ENCODE results near the gene HNRNPH1.
"Not testable (repeated sequence)": the region's sequence is repeated elsewhere in the genome, so short reads cannot be mapped to it uniquely, and the experiment has no call there.

HNRNPH1 gene, protein sequence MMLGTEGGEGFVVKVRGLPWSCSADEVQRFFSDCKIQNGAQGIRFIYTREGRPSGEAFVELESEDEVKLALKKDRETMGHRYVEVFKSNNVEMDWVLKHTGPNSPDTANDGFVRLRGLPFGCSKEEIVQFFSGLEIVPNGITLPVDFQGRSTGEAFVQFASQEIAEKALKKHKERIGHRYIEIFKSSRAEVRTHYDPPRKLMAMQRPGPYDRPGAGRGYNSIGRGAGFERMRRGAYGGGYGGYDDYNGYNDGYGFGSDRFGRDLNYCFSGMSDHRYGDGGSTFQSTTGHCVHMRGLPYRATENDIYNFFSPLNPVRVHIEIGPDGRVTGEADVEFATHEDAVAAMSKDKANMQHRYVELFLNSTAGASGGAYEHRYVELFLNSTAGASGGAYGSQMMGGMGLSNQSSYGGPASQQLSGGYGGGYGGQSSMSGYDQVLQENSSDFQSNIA

DNA sequence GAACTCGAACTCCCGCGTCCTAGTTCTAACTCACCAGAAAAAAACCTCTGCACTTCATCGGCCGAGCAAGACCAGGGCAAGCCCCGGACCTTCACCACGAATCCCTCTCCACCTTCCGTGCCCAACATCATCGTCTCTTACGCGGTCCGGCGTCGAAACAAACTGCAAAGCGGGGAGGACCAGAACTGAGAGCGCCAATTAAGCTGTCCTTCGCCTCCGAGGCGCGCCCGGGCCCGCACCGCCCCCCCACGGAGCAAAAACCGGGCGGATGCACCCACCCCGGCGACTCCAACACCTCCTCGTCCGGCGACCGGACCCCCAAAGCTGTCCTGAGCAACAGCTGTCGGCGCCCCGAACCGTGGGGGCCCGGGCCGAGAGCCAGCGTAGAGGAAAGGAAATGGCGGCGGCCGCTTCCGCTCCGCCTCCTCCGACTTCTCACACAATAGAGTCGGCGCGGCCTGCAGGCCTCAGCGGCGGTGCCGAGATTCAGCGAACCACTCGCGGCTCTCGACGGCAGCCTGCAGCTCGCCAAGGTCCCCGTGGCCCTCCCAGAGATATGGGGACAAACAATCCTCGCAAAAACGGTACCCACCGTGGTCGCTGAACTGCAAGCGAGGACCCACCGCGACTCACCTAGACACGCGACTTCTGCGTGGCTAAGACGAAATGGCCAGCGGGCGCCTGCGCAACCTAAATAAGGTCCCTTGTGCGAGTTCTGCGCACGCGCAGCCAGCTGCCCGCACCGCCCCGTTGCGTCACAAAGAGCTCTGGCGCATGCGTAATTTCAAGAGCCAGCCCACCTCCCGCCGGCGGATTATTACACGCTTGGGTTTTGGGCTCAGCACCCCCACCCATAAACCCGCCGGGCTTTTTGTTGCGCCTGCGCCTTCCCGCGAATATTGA lies at the start of gene HNRNPH1:
HNRNPH1 (minus strand) TSS at position 669 of the 903 bp plus-strand sequence; CDS start at position 131, 538 bp downstream.
- DNase-seq = peak; percentile 99

DNA sequence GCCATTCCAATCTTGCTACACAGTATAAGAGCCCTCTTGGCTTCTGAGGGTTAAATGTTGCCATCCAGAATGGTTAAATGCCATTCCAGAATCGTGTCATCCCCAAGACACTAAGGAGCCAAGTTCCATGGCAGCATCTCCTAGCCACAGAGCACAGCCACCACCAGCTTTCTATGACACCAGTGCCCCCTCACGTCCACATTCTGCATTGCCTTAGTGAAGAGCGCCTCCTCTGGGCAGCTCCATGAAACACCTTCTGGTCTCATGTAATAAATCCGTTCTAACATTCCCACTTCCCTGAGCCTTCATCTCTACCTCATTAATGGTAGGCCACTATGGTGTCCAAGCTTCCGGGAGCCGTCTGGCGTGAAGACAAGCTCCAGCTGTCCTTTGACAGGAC lies 44.9 kb upstream of the HNRNPH1 start:
- peak; percentile 41 for DNase-seq

DNA sequence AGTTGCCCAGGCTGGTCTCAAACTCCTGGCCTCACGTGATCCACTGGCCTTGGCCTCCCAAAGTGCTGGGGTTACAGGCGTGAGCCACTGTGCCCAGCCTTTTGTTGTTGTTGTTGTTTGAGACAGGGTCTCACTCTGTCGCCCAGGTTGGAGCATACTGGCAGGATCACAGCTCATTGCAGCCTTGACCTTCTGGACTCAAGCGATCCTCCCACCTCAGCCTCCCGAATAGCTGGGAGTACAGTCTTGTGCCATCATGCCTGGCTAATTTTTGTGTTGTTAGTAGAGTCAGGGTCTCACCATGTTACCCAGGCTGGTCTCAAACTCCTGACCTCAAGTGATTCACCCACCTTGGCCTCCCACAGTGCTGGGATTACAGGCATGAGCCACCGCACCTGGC lies 38.2 kb upstream of the HNRNPH1 start:
- not testable (repeated sequence) for DNase-seq

DNA sequence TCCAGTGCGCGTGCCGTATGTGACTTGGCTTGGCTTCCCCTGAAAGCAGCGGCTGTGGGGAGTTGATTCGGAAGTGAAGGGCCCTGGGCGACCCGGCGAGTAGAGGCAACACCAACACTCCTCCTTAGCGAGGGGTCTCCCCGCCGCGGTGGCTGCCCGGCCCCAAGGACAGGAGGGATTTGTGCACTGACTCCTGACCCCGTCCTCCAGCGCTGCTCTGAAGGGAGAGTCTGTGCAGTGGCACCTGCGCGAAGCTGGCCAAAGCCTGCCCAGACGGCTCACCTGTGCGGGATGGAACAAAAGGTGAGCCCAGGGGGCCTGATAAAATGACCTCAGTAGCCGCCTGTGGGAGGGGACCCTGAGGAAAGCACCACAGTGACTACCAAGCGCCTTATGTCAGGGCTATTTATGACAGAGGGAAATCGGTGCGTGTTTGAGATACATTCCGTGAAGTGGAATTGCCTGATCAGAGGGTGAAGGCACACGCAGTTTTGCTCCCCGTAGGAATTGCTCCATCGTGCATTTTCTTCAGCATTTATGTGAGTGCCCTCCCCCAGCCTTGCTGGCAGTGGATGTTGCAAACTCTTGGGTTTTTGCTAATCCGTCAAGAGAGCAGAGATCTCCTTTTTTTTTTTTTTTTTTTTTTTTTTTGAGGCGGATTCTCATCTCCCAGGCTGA lies 34.8 kb upstream of the HNRNPH1 start:
- not testable (repeated sequence) for DNase-seq

DNA sequence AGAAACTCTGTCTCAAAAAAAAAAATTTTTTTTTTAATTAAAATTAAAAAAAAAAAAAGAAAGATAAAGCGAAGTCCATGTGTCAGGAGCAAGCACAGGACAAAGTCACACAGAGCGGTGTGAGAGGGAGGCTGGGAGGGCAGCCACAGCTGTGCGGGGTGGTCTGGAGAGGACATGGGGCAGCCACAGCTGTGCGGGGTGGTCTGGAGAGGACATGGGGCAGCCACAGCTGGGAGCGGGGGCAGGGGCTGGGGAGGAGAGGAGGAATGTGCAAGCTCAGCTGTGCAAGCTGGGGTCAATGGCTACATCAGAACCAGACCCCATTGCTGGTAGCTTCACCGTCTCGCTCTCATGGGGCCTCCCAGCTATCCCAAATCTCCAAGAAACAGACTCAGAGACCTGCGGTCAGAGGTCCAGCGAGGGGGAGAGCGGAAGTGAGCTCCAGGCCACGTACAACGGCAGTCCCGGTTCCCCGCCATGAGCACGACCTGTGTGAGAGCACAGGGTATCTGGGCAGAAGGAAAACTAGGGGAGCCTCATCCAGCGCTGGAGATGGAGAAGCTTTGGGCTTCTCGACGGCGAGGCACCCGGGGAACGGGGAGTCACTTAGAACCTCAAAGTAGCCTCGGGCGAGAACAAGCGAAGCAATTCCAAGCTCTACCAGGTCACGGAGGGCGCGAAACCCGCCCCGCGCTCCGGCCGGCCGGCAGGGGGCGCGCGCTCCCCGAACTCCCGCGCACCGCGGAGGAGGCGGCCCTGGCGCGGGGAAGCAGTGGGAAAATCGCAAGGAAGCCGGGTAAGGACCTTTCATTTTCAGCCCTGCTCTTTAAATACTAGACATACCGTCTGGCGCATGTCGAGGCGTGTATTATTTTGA lies 34.1 kb upstream of the HNRNPH1 start:
- not testable (repeated sequence) for DNase-seq

DNA sequence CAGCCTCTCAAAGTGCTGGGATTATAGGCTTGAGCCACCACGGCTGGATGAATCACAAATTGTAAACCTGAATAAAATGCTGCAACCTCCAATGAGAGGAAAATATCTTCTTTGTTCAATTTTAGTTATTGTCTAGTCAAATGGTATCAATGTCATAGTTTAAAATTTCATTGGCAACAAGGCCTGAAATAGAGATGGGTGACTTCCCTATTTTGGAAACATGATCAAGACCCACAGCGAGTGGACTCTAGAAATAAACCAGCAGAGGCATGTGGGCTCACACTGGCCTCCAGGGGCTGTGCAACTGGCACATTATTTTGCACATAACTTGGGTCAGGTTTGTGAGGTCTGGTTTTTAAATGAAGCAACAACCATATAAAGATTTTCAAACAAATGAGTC lies 29.7 kb upstream of the HNRNPH1 start:
- not testable (repeated sequence) for DNase-seq

DNA sequence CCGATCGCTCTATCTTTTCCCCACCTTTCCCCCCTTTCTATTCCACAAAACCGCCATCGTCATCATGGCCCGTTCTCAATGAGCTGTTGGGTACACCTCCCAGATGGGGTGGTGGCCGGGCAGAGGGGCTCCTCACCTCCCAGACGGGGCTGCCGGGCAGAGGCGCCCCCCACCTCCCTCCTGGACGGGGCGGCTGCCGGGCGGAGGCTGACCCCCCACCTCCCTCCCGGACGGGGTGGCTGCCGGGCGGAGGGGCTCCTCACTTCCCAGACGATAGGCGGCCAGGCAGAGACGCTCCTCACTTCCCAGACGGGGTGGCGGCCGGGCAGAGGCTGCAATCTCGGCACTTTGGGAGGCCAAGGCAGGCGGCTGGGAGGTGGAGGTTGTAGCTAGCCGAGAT lies 26.8 kb upstream of the HNRNPH1 start:
- not testable (repeated sequence) for DNase-seq

DNA sequence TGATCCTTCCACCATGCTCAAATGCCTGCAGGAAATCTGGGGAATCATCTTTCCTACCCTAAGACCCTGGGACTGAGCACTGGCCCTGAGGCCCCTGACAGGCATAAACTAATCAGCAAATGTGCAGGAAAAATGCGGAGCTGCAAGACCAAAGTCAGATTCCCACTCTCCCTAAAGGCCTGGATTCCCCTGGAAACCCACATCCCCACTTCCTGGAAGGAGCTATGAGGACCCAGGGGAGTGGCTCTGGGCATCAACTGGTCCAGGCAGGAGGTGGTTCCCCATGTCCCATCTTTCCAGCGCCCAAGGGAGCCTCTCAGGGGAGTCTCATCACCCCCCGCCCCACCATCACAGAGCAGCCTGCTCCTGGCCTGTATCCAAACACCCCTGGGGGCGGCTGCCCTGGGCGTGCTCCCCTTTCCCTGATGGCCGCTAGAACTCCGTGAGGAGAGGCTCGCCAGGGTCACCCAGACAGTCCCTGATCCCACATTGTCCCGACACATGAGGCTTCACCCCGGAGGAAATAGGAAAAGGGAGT lies 25.8 kb upstream of the HNRNPH1 start:
- DNase-seq = not testable (repeated sequence)

DNA sequence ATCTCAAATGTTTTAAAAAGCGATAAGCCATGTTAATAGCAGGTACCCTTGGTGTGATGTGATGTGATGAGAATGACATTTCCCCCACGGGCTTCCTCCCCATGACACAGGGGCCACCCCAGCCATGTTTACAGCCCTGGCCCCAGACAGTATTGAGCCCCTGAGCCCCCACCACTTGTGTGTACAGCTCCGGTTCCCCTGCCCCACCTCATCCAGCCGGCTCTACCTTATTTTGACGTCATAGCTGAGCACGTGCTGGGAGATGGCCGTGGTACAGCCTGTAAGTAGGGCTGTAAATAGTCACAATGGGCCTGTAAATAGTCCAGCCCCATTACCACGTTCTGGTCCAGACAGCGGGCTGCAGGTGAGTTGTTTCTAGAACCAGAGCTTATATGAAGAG lies 24.9 kb upstream of the HNRNPH1 start:
- no peak for DNase-seq

DNA sequence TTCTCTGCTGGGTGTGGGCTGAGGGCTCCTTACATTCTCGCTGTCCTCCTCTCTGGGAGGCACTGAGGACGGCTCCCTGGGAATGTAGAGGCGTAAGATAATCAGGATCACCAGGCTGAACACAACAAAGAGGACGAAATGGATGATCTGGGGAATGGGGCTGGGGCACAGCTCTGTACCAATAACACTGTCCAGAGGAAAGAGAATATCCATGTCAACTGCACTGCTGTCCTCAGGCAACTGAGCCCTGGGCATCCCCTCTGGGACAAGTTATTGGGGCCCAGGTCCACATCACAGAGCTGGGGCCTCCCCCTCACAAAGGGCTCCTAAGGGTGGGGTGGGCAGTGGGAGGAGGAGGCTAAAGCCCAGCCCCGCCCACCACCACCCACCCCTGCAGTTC lies 21.3 kb upstream of the HNRNPH1 start:
- DNase-seq = not testable (repeated sequence)

DNA sequence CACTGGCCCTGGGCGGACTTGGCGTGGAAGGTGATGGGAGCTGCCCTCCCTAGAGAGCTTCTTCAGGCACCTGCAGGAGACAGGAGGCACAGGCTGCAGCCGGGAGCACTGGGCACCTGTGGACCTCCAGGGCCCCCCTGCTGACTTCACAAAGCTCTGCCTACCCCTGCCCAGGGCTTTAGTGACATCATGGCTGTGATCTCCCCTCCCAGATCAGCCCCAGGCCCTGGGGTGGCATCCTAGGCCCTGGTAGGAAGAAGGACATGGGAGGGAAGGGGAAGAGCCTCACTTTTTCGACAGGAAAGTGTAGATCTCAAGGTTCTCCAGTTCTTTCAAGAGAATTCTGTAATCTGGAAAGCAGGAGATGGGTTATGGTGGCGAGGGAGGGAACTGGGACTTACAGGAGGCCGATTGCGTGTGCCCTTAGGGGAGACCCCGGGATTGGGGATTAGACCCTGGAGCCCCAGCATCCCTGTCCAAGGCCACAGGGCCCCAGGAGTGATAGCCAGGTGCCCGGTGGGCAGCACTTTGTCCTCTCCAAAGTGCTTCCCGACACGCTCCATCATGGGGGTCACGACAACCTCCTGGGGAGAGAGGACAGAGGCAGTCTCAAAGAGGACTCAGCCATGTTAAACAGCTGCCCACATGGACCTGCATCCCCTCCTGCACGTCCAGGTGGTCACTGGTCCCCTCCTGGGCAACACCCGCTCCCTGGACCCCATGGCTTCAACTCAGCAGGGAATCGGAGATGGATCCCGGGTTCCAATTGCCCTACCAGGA lies 19.9 kb upstream of the HNRNPH1 start:
- DNase-seq = not testable (repeated sequence)

DNA sequence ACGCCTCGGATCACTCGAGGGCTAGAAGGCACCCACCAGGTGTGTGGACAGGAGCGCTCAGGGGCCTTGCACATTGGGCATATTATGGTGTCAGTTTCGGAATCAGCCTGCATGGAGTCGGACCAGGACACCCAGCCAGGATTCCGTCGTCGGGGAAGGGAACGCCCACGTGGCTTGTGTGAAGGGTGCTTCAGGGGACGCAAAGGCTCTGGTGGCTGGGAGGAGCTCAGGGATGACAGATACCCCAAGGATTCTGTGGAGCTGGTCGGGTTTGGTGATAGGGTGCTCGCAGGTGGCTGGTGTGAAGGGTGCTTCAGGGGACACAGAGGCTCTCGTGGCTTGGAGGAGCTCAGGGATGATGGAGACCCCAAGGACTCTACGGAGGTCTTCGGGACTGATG lies 19.2 kb upstream of the HNRNPH1 start:
- not testable (repeated sequence) for DNase-seq

DNA sequence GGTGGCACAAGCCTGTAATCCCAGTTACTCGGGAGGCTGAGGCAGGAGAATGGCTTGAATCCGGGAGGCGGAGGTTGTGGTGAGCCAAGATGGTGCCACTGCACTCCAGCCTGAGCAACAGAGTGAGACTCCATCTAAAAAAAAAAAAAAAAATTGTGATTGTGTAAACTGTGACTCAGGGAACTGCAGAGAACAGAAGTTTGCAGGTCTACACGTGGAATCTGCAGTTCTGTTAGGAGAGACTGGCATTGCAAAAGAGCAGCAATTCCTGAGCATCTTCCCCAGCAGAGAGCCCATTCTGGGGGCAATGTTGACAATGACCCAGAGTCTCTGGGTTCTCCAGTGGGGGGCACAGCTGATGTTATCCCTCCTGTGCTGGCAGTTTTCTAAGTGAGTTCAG lies 18.3 kb upstream of the HNRNPH1 start:
- DNase-seq = not testable (repeated sequence)

DNA sequence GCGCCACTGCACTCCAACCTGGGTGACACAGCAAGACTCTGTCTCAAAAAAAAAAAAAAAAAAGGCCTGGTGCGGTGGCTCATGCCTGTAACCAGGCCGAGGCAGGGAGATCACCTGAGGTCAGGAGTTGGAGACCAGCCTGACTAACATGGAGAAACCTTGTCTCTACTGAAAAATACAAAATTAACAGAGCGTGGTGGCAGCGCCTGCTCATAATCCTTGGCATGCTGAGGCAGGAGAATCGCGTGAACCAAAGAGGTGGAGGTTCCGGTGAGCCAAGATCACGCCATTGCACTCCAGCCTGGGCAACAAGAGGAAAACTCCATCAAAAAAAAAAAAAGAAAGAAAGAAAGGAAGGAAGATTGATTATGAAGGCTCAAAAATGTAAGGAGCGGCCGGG lies 15.8 kb upstream of the HNRNPH1 start:
- DNase-seq = not testable (repeated sequence)

DNA sequence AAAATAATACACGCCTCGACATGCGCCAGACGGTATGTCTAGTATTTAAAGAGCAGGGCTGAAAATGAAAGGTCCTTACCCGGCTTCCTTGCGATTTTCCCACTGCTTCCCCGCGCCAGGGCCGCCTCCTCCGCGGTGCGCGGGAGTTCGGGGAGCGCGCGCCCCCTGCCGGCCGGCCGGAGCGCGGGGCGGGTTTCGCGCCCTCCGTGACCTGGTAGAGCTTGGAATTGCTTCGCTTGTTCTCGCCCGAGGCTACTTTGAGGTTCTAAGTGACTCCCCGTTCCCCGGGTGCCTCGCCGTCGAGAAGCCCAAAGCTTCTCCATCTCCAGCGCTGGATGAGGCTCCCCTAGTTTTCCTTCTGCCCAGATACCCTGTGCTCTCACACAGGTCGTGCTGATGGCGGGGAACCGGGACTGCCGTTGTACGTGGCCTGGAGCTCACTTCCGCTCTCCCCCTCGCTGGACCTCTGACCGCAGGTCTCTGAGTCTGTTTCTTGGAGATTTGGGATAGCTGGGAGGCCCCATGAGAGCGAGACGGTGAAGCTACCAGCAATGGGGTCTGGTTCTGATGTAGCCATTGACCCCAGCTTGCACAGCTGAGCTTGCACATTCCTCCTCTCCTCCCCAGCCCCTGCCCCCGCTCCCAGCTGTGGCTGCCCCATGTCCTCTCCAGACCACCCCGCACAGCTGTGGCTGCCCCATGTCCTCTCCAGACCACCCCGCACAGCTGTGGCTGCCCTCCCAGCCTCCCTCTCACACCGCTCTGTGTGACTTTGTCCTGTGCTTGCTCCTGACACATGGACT lies 11.1 kb upstream of the HNRNPH1 start:
- DNase-seq = not testable (repeated sequence)

DNA sequence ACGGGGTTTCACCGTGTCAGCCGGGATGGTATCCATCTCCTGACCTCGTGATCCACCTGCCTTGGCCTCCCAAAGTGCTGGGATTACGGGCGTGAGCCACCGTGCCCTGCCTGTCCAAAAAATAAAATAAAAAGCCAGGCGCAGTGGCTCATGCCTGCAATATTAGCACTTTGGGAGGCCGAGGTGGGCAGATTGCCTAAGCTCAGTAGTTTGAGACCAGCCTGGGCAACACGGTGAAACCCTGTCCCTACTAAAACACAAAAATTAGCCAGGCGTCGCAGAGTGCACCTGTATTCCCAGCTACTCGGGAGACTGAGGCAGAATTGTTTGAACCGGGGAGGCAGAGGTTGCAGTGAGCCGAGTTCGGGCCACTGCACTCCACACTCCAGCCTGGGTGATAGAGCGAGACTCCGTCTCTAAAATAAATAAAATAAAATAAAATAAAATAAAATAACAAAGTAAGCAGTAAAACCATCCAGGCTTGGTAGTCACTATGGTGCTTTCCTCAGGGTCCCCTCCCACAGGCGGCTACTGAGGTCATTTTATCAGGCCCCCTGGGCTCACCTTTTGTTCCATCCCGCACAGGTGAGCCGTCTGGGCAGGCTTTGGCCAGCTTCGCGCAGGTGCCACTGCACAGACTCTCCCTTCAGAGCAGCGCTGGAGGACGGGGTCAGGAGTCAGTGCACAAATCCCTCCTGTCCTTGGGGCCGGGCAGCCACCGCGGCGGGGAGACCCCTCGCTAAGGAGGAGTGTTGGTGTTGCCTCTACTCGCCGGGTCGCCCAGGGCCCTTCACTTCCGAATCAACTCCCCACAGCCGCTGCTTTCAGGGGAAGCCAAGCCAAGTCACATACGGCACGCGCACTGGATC lies 10.3 kb upstream of the HNRNPH1 start:
- not testable (repeated sequence) for DNase-seq

DNA sequence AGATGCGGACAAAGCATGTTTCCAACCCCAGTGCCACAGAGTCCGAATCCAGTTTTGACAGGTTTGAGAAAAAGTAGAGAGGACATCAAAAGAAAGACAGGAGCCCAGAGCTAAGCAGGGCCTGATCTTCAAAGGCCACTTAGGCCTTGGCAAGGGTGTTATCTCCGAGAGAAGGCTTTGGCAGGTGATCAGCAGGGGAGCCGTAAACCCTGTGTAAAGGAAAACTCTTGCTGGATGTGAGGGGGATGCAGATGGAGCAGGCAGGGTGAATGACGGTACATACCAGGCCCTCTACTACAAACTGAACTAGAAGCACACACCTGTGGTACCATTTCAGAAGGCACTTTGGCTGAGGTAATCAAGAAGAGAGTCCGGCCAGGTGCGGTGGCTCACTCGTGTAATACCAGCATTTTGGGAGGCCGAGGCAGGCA lies 1.4 kb upstream of the HNRNPH1 start:
- DNase-seq = no peak

DNA sequence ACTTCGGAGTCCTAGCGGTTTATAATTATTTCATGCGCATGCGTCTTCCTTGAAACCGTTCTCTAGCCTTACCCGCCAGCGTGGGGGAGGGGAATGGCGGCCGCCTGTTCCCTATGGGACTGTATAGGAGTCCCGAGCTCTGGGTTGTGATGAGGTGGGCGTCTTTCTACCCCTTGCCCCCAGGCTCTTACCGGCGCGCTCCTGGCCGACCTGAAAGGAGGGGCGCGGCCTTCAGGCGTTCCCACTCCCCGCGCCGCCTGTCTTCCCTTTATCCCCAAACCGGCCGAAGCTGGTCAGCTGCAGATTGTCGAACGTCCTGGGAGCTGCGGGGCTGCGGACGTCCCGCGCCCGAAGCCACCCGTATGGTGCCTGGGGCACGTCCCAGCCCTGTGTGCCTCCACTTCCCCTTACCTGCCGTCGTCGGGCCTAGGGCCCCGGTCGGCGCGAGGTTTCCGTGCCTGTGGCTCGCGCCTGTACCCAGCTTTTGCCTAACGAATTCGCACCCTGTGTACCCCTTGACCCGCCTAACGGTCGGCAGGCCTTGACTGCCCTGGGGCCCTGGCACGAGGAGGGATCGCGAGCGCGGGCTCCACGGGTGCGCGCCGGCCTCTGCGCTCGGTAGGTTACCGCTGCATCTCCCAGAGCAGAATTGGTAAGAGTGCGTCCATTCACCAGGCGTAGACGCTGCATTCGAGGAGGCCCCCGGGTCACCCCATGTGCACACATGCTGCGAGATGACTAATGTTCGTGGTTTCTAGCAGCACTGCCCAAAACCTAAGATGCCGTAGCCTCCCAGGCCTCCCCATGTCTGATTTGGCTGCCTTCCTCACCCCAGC lies 653 bp upstream of the HNRNPH1 start:
- peak; percentile 80 for DNase-seq

Data from activated CD4-positive, alpha-beta T cell treated with anti-CD3 and anti-CD28 coated beads, Interleukin-10, Interleukin-2, amounts not matched to agents 100 ng/mL and 50 ng/mL, durations not matched to agents 16 hours and 8 hours (primary cell).